ENCODE measurements around the gene GPR108.
A peak's percentile ranks its signal among the peaks of the same experiment; 100 is the strongest.
"Not testable (repeated sequence)": the region's sequence is repeated elsewhere in the genome, so short reads cannot be mapped to it uniquely, and the experiment has no call there.

Gene GPR108

DNA sequence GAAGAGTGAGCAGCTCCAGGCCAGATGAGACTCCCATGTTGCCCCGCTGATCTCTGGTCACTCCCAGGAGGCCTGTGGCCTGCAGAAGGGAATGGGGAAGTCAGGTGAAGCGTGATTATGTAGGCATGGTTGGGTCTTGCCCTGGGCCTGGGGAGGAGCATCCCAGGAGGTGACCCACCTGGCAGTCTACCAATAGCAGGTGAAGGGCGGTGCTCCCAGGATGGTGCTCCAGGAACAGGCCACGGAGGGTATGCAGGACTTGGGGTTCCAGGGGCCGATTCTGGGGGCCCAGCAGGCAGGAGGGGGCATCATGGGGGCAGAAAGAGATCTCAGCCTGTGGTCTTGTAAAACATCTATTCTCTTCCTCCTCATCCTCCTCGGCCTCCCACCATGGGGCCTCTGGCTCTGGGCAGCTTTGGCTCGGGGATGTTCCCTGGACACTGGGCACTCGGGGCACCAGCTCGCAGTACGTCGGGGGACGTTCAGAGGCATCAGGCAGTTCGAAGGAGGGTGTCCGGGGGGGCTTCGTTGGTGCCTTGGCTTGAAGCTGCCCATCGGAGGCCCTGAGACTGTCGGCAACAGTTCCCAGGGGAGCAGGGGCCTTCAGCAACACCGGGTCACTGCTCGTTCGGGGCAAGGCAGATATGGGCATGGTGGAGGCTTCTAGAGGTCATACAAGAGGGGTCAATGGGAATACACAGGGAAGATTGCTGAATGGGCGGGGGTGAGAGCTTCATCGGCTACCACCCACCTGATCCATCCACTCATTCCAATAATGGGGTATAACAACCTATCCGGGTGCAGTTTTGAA, 17.5 kb upstream of the GPR108 start:
- no peak overlapping the region for H3K4me3 ChIP-seq (ENCODE audit: low read depth, low read length)
- TF ChIP-seq, protein P1, sequence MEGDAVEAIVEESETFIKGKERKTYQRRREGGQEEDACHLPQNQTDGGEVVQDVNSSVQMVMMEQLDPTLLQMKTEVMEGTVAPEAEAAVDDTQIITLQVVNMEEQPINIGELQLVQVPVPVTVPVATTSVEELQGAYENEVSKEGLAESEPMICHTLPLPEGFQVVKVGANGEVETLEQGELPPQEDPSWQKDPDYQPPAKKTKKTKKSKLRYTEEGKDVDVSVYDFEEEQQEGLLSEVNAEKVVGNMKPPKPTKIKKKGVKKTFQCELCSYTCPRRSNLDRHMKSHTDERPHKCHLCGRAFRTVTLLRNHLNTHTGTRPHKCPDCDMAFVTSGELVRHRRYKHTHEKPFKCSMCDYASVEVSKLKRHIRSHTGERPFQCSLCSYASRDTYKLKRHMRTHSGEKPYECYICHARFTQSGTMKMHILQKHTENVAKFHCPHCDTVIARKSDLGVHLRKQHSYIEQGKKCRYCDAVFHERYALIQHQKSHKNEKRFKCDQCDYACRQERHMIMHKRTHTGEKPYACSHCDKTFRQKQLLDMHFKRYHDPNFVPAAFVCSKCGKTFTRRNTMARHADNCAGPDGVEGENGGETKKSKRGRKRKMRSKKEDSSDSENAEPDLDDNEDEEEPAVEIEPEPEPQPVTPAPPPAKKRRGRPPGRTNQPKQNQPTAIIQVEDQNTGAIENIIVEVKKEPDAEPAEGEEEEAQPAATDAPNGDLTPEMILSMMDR (conservative IDR thresholded peaks at IDR 0.05; ENCODE audit: low read depth, low read length) = no peak
- no peak for DNase-seq (ENCODE audit: low read depth)

DNA sequence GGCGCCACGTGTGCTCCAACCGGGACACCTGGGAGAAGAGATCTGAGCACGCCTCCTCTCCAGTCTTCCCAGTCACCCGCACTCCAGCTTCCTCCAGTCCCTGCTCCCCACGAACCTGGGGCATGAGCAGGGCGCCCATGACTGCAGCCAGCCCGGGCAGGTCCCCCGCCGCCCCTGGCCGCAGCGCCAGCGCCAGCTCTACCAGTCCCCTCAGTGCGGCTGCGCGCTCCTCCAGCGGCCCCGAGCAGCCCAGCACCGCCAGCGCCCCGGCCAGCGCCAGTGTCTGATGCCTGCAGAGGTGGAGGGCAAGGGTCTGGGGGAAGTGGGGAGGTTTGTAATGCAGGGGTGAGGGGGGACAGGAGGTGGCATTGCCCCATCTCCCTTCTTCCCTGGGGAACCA, 16.8 kb upstream of the GPR108 start:
- no peak for DNase-seq (ENCODE audit: low read depth)
- TF ChIP-seq, protein P1 (conservative IDR thresholded peaks at IDR 0.05; ENCODE audit: low read depth, low read length) = no peak
- no peak overlapping the region for H3K4me3 ChIP-seq (ENCODE audit: low read depth, low read length)

DNA sequence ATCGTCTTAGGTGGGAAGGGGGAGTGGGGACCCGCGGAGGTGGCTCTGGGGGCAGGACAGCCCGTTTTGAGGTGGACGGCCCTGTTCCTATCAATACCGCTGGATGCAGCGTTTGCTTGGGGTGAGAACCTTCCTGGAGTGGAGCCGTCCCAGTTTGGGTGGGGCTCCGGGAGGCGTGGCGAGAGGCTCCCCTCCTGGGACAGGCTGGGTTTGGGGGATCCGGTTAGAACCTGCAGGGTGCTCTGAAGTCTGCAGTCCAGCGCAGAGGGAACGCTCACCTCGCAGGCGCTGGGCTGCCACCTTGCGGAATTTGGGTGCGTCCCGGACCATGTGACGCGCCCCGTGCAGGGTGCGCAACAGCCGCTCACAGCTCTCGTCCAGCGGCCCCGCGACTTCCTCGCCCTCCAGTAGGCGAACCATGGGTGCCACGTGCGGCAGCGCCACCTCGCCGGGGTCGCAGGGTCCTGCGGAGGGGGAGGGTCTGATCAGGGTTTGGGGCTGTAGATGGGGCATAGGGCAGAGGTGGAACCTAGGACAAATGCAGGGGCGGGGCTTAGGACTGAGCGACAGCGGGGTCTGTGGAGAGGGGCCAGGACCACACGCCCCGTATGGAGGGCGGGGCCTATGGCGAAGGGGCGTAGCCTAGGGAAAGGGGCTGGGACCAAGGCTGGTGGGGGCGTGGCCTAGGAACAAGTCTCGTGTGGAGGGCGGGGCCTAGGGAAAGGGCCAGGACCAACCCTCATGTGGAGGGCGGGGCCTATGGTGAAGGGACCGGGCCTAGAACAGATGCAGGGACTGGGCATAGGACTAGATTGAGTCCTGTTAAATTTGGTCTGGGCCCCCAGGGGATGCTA, 16.0 kb upstream of the GPR108 start:
- H3K4me3 ChIP-seq (ENCODE audit: low read depth, low read length) = peak overlapping the region; percentile 58
- TF ChIP-seq, protein P1 (conservative IDR thresholded peaks at IDR 0.05; ENCODE audit: low read depth, low read length) = peak; percentile 45
- DNase-seq (ENCODE audit: low read depth) = peak; percentile 72

DNA sequence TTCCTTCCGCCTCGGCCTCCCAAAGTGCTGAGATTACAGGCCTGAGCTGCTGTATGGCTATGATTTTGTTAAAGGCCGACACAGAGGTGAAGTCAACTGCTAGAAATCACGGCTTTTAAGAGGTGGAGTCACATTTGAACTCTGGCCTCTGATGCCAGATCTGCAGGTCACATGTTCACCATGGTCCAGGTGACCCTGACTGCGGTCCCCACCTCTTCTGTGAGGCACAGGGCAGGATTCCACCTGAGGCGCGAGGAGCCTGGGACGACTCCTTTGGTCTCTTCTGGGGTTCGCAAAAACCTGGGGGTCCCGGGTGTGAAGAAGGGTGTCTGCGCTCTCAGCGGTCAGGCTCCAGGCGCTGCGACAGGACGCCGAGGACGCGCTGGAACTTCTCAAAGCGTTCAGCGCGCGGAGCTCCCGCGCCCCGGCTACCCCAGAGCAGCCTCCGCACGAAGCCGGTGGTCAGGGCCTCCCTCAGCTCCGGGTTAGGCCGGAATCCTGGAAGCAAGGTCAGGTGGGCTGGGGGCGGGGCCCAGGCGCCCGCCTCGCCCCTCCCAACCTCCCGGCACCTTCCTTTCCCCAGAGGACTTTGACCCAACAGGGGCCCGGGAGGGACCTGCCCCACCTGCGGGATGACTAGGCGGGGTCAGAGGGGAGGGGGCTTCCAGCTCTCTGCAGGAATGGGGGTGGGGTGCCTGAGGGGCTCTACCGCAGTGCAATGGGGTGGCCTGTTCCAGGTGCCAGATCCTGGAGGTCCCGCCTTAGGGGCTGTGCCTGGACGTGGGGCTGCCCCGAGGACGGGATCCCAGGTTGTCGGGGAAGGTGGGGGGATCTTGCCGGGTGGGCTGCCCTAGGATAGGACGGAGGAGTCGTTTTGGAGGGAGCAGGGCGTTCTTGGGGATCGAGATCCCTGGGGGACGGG, 15.1 kb upstream of the GPR108 start:
- TF ChIP-seq, protein P1 (conservative IDR thresholded peaks at IDR 0.05; ENCODE audit: low read depth, low read length) = no peak
- peak overlapping the region; percentile 58 for H3K4me3 ChIP-seq (ENCODE audit: low read depth, low read length)
- no peak for DNase-seq (ENCODE audit: low read depth)

DNA sequence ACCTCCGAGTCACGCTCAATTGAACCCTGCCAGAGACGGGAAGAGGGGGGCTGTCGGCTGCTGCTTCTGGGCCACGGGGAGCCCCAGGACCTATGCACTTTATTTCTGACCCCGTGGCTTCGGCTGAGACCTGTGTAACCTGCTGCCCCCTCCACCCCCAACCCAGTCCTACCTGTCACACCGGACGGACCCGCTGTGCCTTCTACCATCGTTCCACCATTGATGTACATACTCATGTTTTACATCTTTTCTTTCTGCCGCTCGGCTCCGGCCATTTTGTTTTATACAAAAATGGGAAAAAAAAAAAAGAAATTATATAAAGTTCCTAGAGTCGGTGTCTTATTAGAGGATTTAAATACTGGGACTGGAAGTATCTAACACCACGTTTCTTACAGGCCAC, 13.8 kb upstream of the GPR108 start:
- TF ChIP-seq, protein P1 (conservative IDR thresholded peaks at IDR 0.05; ENCODE audit: low read depth, low read length) = no peak
- H3K4me3 ChIP-seq (ENCODE audit: low read depth, low read length) = no peak overlapping the region
- DNase-seq (ENCODE audit: low read depth) = no peak

DNA sequence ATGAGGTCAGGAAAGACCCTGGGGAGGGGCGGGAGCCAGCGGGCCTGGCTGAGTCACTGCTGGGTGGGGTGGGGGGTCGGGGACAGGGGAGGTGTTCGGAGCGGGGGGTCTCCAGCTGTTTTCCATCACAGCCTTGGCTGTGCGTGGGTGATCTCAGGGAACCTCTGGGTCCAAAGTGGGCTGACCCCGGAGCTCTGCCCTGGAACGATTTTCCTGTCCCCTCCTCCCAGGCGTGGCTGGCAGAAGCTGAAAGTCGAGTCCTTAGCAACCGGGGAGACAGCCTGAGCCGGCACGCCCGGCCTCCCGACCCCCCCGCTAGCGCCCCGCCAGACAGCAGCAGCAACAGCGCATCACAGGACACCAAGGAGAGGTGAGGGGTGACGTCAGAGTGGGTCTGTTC, 12.7 kb upstream of the GPR108 start:
- H3K4me3 ChIP-seq (ENCODE audit: low read depth, low read length) = no peak overlapping the region
- TF ChIP-seq, protein P1 (conservative IDR thresholded peaks at IDR 0.05; ENCODE audit: low read depth, low read length) = no peak
- DNase-seq (ENCODE audit: low read depth) = no peak

DNA sequence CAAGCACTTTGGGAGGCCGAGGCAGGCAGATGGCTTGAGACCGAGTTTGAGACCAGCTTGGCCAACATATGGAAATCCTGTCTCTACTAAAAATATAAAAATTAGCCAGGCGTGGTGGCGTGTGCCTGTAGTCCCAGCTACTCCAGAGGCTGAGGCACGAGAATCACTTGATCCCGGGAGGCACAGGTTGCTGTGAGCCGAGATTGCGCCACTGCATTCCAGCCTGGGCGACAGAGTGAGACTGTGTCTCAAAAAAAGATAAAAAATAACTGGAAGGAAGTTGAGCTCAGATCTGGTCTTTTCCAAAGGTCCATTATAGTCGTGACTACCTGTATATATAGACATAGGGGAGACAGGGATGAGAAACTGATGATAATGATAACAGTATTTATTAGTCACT, 11.2 kb upstream of the GPR108 start:
- H3K4me3 ChIP-seq (ENCODE audit: low read depth, low read length); DNase-seq (ENCODE audit: low read depth): not testable (repeated sequence)

All from choroid plexus epithelial cell (primary cell).